ENCODE results near the gene STXBP2. TPM values are rescaled to one million over a fixed set of nuclear protein-coding genes. Genes with fewer than 3 reads are reported as not detected.

The STXBP2 gene
- polyA plus RNA-seq, 1 of the 3 experiments (the other 2 are of a cell fraction): 4.7 TPM

- Histone ChIP-seq H3K4me2 (no peak overlapping the region), H3K9me2 (no peaks in the 10 kb centered on the region), H3K36me3 (replicated peaks in 1 of 2; ENCODE audit: control insufficient read depth in 1 of 2, insufficient read depth in 2 of 2, low read length in 1 of 2) (no peaks in the 10 kb centered on the region), H4K20me1 (ENCODE audit: insufficient read depth) (no peaks in the 10 kb centered on the region), H3K9me3 (no peaks in the 10 kb centered on the region), H3K27me3 (ENCODE audit: insufficient read depth) (peaks cover 37% of the 10 kb centered on the region), H3K4me1 (ENCODE audit: control insufficient read depth in 1 of 2, insufficient read depth in 2 of 2, low read depth in 1 of 2, low read length in 1 of 2) (peaks cover 0 to 4% of the 10 kb centered on the region in 2 experiments; a peak in 1 of 4 replicates), H2AFZ (ENCODE audit: low read depth) (no peak overlapping the region), H3K4me3 (ENCODE audit: low read depth in 2 of 2, low read length in 1 of 2) (no peak overlapping the region), H3F3A (replicated peaks; ENCODE audit: insufficient read depth) (peaks cover 4% of the 10 kb centered on the region), H3K27ac (ENCODE audit: low read depth in 2 of 2, low read length in 1 of 2) (no peak overlapping the region), H3K9ac (no peak overlapping the region), H3K79me2 (ENCODE audit: insufficient read depth) (no peaks in the 10 kb centered on the region)
- WGBS (ENCODE audit: low lambda C conversion rate): 12% methylated on average over 11 of the region's 12 CpGs
- TF ChIP-seq RXRA (IDR thresholded peaks at IDR 0.05; ENCODE audit: borderline replicate concordance, low read depth) (no peak), NFIC (IDR thresholded peaks at IDR 0.05; ENCODE audit: borderline replicate concordance) (no peak), USF1 (IDR thresholded peaks at IDR 0.05; ENCODE audit: borderline replicate concordance, low read depth) (no peak), RAD21 (IDR thresholded peaks at IDR 0.05; ENCODE audit: low read length) (no peak), TAF1 (IDR thresholded peaks at IDR 0.05; ENCODE audit: borderline replicate concordance, low read depth, low read length) (no peak), GABPA (IDR thresholded peaks at IDR 0.05; ENCODE audit: low read depth) (no peak)
- DNase-seq: no peak
- CTCF ChIA-PET: interaction anchor here (1.1 to 2.7 kb wide), 4 partner anchors 13 to 160 kb away, joined by 3 to 14 read pairs (median 4); partner anchors contain the start of gene TRAPPC5
- POLR2A ChIA-PET: no interaction called here
Measured at GRCh38 chr19:7638802-7639465, 2.0 kb downstream of the STXBP2 start.

DNA sequence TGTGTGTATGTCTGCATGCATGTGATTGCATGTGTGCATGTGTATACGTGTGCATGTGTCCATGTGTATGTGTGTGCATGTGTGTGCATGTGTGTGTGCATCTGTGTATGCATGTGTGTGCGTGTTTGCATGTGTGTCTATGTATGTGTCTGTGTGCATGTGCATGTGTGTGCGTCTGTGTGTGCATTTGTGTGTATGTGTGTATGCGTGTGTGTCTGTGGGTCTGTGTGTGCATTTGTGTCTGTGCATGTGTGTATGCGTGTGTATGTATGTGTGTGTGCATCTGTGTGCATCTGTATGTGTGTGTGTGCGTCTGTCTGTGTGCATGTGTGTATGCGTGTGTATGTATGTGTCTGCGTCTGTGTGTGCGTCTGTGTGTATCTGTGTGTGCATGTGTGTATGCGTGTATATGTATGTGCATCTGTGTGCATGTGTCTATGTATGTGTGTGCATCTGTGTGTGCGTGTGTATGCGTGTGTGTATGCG lies 3.0 kb downstream of the STXBP2 start:
- DNase-seq: no peak
- no peak overlapping the region for H3K4me2 ChIP-seq
- POLR2A ChIA-PET: no interaction called here
- no peaks in the 10 kb centered on the region for H3K36me3 ChIP-seq (replicated peaks in 1 of 2; ENCODE audit: control insufficient read depth in 1 of 2, insufficient read depth in 2 of 2, low read length in 1 of 2)
- H3K27me3 ChIP-seq (ENCODE audit: insufficient read depth): peaks cover 34% of the 10 kb centered on the region
- H2AFZ ChIP-seq (ENCODE audit: low read depth): no peak overlapping the region
- peaks cover 4% of the 10 kb centered on the region for H3F3A ChIP-seq (replicated peaks; ENCODE audit: insufficient read depth)
- H3K9me3 ChIP-seq: no peaks in the 10 kb centered on the region
- no peak overlapping the region for H3K4me3 ChIP-seq (ENCODE audit: low read depth in 2 of 2, low read length in 1 of 2)
- no peak overlapping the region for H3K9ac ChIP-seq
- H4K20me1 ChIP-seq (ENCODE audit: insufficient read depth): no peaks in the 10 kb centered on the region
- no peak overlapping the region for H3K27ac ChIP-seq (ENCODE audit: low read depth in 2 of 2, low read length in 1 of 2)
- peaks cover 0 to 4% of the 10 kb centered on the region in 2 experiments; a peak in 1 of 4 replicates for H3K4me1 ChIP-seq (ENCODE audit: control insufficient read depth in 1 of 2, insufficient read depth in 2 of 2, low read depth in 1 of 2, low read length in 1 of 2)
- H3K79me2 ChIP-seq (ENCODE audit: insufficient read depth): no peaks in the 10 kb centered on the region
- no peaks in the 10 kb centered on the region for H3K9me2 ChIP-seq
- WGBS (ENCODE audit: low lambda C conversion rate): 69% methylated on average over 13 of the region's 13 CpGs
- CTCF ChIA-PET: interaction anchor here (1.2 to 1.3 kb wide), 2 partner anchors 41 to 72 kb away, joined by 3 to 4 read pairs; partner anchors contain the start of gene TRAPPC5
- no peak for TF ChIP-seq RCOR1 (IDR thresholded peaks at IDR 0.05; ENCODE audit: low read length)
- no peak for TF ChIP-seq CHD2 (IDR thresholded peaks at IDR 0.05; ENCODE audit: low read length, partially characterized antibody)
- TF ChIP-seq GATA2 (CRISPR knock-in tag; IDR thresholded peaks at IDR 0.05): no peak
- TF ChIP-seq EP300 (IDR thresholded peaks at IDR 0.05; ENCODE audit: borderline replicate concordance in 1 of 2, low read depth in 1 of 2, low read length in 1 of 2): no peak
- TF ChIP-seq FOSL2 (IDR thresholded peaks at IDR 0.05; ENCODE audit: borderline replicate concordance, low read depth): no peak
- no peak for TF ChIP-seq IRF3 (IDR thresholded peaks at IDR 0.05; ENCODE audit: low read depth, low read length)
- no peak for TF ChIP-seq POLR2AphosphoS5 (IDR thresholded peaks at IDR 0.05; ENCODE audit: low read depth, low read length)
- no peak for TF ChIP-seq SMC3 (IDR thresholded peaks at IDR 0.05; ENCODE audit: low read depth, low read length)
- no peak for TF ChIP-seq MXI1 (IDR thresholded peaks at IDR 0.05; ENCODE audit: low read depth, low read length)
- no peak for TF ChIP-seq TCF12 (IDR thresholded peaks at IDR 0.05)
- TF ChIP-seq PBX3 (IDR thresholded peaks at IDR 0.05): no peak
- no peak for TF ChIP-seq TEAD4 (IDR thresholded peaks at IDR 0.05; ENCODE audit: borderline replicate concordance, insufficient read depth)
- TF ChIP-seq, protein P1, sequence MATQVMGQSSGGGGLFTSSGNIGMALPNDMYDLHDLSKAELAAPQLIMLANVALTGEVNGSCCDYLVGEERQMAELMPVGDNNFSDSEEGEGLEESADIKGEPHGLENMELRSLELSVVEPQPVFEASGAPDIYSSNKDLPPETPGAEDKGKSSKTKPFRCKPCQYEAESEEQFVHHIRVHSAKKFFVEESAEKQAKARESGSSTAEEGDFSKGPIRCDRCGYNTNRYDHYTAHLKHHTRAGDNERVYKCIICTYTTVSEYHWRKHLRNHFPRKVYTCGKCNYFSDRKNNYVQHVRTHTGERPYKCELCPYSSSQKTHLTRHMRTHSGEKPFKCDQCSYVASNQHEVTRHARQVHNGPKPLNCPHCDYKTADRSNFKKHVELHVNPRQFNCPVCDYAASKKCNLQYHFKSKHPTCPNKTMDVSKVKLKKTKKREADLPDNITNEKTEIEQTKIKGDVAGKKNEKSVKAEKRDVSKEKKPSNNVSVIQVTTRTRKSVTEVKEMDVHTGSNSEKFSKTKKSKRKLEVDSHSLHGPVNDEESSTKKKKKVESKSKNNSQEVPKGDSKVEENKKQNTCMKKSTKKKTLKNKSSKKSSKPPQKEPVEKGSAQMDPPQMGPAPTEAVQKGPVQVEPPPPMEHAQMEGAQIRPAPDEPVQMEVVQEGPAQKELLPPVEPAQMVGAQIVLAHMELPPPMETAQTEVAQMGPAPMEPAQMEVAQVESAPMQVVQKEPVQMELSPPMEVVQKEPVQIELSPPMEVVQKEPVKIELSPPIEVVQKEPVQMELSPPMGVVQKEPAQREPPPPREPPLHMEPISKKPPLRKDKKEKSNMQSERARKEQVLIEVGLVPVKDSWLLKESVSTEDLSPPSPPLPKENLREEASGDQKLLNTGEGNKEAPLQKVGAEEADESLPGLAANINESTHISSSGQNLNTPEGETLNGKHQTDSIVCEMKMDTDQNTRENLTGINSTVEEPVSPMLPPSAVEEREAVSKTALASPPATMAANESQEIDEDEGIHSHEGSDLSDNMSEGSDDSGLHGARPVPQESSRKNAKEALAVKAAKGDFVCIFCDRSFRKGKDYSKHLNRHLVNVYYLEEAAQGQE (IDR thresholded peaks at IDR 0.05; ENCODE audit: low read depth, low read length): no peak
- no peak for TF ChIP-seq RAD21 (IDR thresholded peaks at IDR 0.05; ENCODE audit: low read length)
- no peak for TF ChIP-seq ELF1 (IDR thresholded peaks at IDR 0.05)
- TF ChIP-seq MEF2A (IDR thresholded peaks at IDR 0.05; ENCODE audit: borderline replicate concordance, low read depth): no peak
- TF ChIP-seq YY1 (IDR thresholded peaks at IDR 0.05; ENCODE audit: low read depth): no peak
